Upper lobe of left lung (tissue), 4 donors: ENCODE results near the gene GABARAPL2.

Experiments used
- POLR2A ChIP-seq, 4 donors: fragments of 450-650 bp; IDR thresholded peaks; one replicate each; pipeline ENCODE4 v1.5.1; 2016 to 2017; ENCODE audit warnings: antibody characterized with exemption in 4 of 4, mild to moderate bottlenecking in 2 of 4
- POLR2AphosphoS5 ChIP-seq, 2 donors: sonication (generic); formaldehyde crosslinking; IDR thresholded peaks; one replicate each; pipeline ENCODE4 v1.5.1; 2017; ENCODE audit warnings: antibody characterized with exemption in 2 of 2
- TF ChIP-seq, protein P1 (sequence below), 6 experiments: fragments of 450-650 bp in 4 of 6; fragments of 200-600 bp in 2 of 6; sonication (generic) in 2 of 6; IDR thresholded peaks; one replicate each; pipeline ENCODE4 v1.5.1; 2016 to 2019; ENCODE audit warnings: antibody characterized with exemption in 6 of 6

DNA sequence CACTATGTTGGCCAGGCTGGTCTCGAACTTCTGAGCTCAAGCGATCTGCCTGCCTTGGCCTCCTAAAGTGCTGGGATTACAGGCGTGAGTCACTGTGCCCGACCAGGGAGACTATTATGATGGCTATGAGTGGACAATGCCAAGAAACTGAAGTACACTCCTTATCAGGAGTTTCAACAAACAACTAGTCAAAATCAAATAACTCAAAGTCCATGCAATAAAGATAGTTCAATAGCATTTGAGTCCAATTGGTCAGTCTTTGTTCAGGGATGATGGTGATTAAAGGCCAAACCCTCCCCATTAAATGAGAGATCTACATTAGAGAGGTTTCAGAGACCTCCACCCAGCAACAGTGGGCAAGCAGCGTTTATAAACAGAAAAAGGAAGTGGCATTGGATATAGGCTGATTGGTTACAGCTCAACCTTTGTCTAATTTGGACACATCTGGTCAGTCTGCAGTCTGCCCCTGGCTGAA, 38.3 kb upstream of the GABARAPL2 start:
- TF ChIP-seq, protein P1, sequence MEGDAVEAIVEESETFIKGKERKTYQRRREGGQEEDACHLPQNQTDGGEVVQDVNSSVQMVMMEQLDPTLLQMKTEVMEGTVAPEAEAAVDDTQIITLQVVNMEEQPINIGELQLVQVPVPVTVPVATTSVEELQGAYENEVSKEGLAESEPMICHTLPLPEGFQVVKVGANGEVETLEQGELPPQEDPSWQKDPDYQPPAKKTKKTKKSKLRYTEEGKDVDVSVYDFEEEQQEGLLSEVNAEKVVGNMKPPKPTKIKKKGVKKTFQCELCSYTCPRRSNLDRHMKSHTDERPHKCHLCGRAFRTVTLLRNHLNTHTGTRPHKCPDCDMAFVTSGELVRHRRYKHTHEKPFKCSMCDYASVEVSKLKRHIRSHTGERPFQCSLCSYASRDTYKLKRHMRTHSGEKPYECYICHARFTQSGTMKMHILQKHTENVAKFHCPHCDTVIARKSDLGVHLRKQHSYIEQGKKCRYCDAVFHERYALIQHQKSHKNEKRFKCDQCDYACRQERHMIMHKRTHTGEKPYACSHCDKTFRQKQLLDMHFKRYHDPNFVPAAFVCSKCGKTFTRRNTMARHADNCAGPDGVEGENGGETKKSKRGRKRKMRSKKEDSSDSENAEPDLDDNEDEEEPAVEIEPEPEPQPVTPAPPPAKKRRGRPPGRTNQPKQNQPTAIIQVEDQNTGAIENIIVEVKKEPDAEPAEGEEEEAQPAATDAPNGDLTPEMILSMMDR (IDR thresholded peaks at IDR 0.05), result no peak
- TF ChIP-seq POLR2AphosphoS5 (IDR thresholded peaks at IDR 0.05) (no peak), POLR2A (IDR thresholded peaks at IDR 0.05) (no peak)
